ENCODE data around the gene CFAP53. TPM values are rescaled to one million over a fixed set of nuclear protein-coding genes. Genes with fewer than 3 reads are reported as not detected.

CFAP53 gene
- total and polyA plus RNA-seq, 2 of the 4 experiments (the other 2 are of a cell fraction), result under 0.01 to 0.12 TPM

- DNase-seq (peak; percentile 74), ATAC-seq (ENCODE audit: low read depth) (no peak)
- H3K9me3 ChIP-seq (ENCODE audit: control insufficient read depth, insufficient read depth, low read length), result no peaks in the 10 kb centered on the region
- TF ChIP-seq CEBPB (IDR thresholded peaks at IDR 0.05; ENCODE audit: low read depth, low read length) (peak; percentile 49; the same call in 1 of the 2 replicates), CTCF (conservative IDR thresholded peaks at IDR 0.05; ENCODE audit: low read depth, low read length) (no peak)
- H3K27ac ChIP-seq (ENCODE audit: insufficient read depth, low read length), result no peak overlapping the region
- intact Hi-C loops (cut with micrococcal nuclease) (no loop called here), in situ Hi-C loops (cut with MboI; ENCODE audit: low sequenced_read_pairs) (loop anchor here (25.0 kb wide), 2 partner anchors 759 to 1641 kb away; partner anchors contain the start of gene SMAD4), dilution Hi-C loops (cut with HindIII; ENCODE audit: low sequenced_read_pairs, unreplicated experiment) (no loop called here)
- H3K27me3 ChIP-seq (ENCODE audit: control insufficient read depth, insufficient read depth, low read length), result no peaks in the 10 kb centered on the region
- H2AFZ ChIP-seq (replicated peaks; ENCODE audit: low read length, poor library complexity), result no peak overlapping the region
- H3K79me1 ChIP-seq (ENCODE audit: low read depth in 1 of 2, low read length in 2 of 2), result peaks cover 16 to 55% of the 10 kb centered on the region in 2 experiments
- H3K36me3 ChIP-seq (ENCODE audit: control insufficient read depth, insufficient read depth, low read length), result peaks cover 57% of the 10 kb centered on the region
- H4K8ac ChIP-seq (ENCODE audit: low read depth in 2 of 2, low read length in 2 of 2), result no peak overlapping the region
- WGBS, 2 experiments (ENCODE audit: extremely low coverage in 2 of 2, insufficient read length in 1 of 2), result no CpG with 5 or more reads among the region's 6 CpGs
- no TSS peak for BruUV-seq (replicated peaks)
- H4K20me1 ChIP-seq (ENCODE audit: insufficient read depth, low read length), result peaks cover 10% of the 10 kb centered on the region
- no peak overlapping the region for H3K4me3 ChIP-seq (ENCODE audit: insufficient read depth, low read depth, low read length)
- H3K14ac ChIP-seq (replicated peaks; ENCODE audit: low read depth, low read length), result no peak overlapping the region
- no peak overlapping the region for H3K18ac ChIP-seq (ENCODE audit: low read depth, low read length)
- H3K4me2 ChIP-seq (ENCODE audit: low read depth, low read length), result no peak overlapping the region
- H3K4ac ChIP-seq (ENCODE audit: low read depth, low read length), result no peak overlapping the region
- H3K56ac ChIP-seq (ENCODE audit: extremely low read depth, insufficient read depth, low read length), result no peak overlapping the region
- no peak overlapping the region for H2BK20ac ChIP-seq (ENCODE audit: low read depth, low read length)
- H2BK5ac ChIP-seq (ENCODE audit: low read depth, low read length, poor library complexity, severe bottlenecking), result no peak overlapping the region
- H4K91ac ChIP-seq (ENCODE audit: insufficient read depth, low read depth, low read length), result no peak overlapping the region
- POLR2A ChIA-PET (ENCODE audit: unreplicated experiment), result no interaction called here
- H4K5ac ChIP-seq (ENCODE audit: low read depth, low read length), result no peak overlapping the region
- no peak overlapping the region for H3K23ac ChIP-seq (ENCODE audit: low read depth, low read length)
- H3K9me1 ChIP-seq (ENCODE audit: insufficient read depth, low read length), result peaks cover 17% of the 10 kb centered on the region; the same call in 1 of the 2 replicates
- H2AK9ac ChIP-seq (replicated peaks; ENCODE audit: low read depth, low read length, poor library complexity), result no peak overlapping the region
- no peak overlapping the region for H2BK120ac ChIP-seq (ENCODE audit: low read depth, low read length)
- H2BK15ac ChIP-seq (ENCODE audit: low read depth, low read length), result no peak overlapping the region
- H3K9ac ChIP-seq (ENCODE audit: low read depth, low read length), result no peak overlapping the region
- peaks cover 6% of the 10 kb centered on the region for H3K4me1 ChIP-seq (ENCODE audit: control insufficient read depth, insufficient read depth, low read length)
- H2AK5ac ChIP-seq (ENCODE audit: low read depth, low read length), result no peak overlapping the region
- CTCF ChIA-PET, result no interaction called here
These were observed 11.6 kb upstream of the CFAP53 start for GRCh38 chr18:50277942-50278341.
